OCI-LY3 (cell line): Measurements from ENCODE around the gene SFXN2.

Experiments
- H2AFZ ChIP-seq: fragments of 200-600, 300-600 bp; shearing (Covaris generic); 2 replicates; pipeline ENCODE4 v1.6.0; 2014; ENCODE audit warnings: antibody characterized with exemption, low read depth, low read length
- H3K27ac ChIP-seq: fragments of 200-600, 300-600 bp; sonication (generic); 2 replicates; pipeline ENCODE4 v1.5.1; 2014; ENCODE audit warnings: mild to moderate bottlenecking, low read length, moderate library complexity, mixed read lengths
- H3K27me3 ChIP-seq: fragments of 200-600, 300-600 bp; sonication (generic); 2 replicates; pipeline ENCODE4 v1.6.1; 2014; ENCODE audit warnings: low read depth, low read length, mixed read lengths
- H3K36me3 ChIP-seq: fragments of 200-600, 300-600 bp; sonication (generic); replicated peaks from 2 replicates; pipeline ENCODE3; 2014; ENCODE audit warnings: low read depth, low read length, mixed read lengths
- H3K4me1 ChIP-seq: fragments of 300-600, 200-600 bp; sonication (generic); 2 replicates; pipeline ENCODE4 v1.6.1; 2014; ENCODE audit warnings: low read length, mixed read lengths
- H3K4me2 ChIP-seq: fragments of 200-600, 300-600 bp; sonication (generic); 2 replicates; pipeline ENCODE4 v1.6.1; 2014; ENCODE audit warnings: low read length, mixed read lengths
- H3K4me3 ChIP-seq: fragments of 300-600, 200-600 bp; sonication (generic); 2 replicates; pipeline ENCODE4 v1.5.1; 2014; ENCODE audit warnings: antibody characterized with exemption, mild to moderate bottlenecking, low read length, moderate library complexity
- H3K79me2 ChIP-seq: fragments of 300-600, 200-600 bp; shearing (Covaris generic); 2 replicates; pipeline ENCODE4 v1.6.1; 2014; ENCODE audit warnings: mild to moderate bottlenecking, low read length, mixed read lengths
- H3K9ac ChIP-seq: fragments of 300-600, 200-600 bp; shearing (Covaris generic); 2 replicates; pipeline ENCODE4 v1.6.0; 2014; ENCODE audit warnings: mild to moderate bottlenecking, low read length, moderate library complexity
- H3K9me3 ChIP-seq: fragments of 200-600, 300-600 bp; shearing (Covaris generic); 2 replicates; pipeline ENCODE4 v1.6.1; 2014; ENCODE audit warnings: low read length, mixed read lengths; ENCODE audit not compliant: insufficient read depth
- H4K20me1 ChIP-seq: fragments of 200-600, 300-600 bp; sonication (generic); 2 replicates; pipeline ENCODE4 v1.6.1; 2016; ENCODE audit warnings: low read length, mixed read lengths; ENCODE audit not compliant: insufficient read depth
- EZH2phosphoT487 ChIP-seq: fragments of 200-600 bp; shearing (Covaris generic); IDR thresholded peaks from 2 replicates; pipeline ENCODE4 v1.6.1; 2018; ENCODE audit warnings: antibody characterized with exemption, mixed run types, low read depth
- TF ChIP-seq, protein P1 (sequence below): fragments of 200-600, 300-600 bp; sonication (generic); IDR thresholded peaks from 2 replicates; pipeline ENCODE4 v1.5.1; 2014; ENCODE audit warnings: antibody characterized with exemption, low read length, low read depth

Gene SFXN2

DNA sequence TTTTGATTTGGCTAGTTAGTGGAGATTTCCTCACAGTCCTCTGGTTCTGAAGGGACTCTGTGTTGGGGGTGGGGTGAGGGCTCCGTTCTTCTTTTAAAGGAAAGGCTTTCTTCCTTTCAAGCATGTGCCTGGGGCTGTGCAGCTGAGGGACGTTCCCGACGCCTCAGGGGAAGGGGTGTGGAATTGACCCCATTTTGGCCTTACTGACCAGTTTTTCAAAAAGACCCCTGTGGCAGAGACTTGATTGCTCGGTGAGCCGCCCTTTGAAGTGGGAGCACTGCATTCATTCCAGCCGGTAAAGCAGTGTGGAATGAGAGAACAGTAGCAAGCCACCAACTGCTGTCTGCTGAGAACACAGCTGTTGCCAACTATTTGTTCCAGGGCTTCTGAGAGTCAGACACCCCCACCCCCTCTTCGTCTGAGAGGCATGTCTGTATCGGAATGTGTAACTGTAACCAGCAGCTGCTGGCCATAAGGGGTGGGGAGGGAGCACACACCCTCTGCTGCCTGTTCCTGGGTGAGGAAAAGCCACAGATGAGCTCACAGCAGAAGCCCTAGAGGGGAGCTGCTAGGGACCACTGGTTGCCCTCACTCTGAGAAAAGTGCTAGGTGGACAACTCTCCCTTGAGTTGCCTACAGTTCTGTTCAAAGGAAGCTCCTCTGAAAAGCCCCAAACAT lies 62.5 kb downstream of the SFXN2 start:
- H3K79me2 ChIP-seq, result no peaks in the 10 kb centered on the region
- H3K27ac ChIP-seq, result no peak overlapping the region
- H3K36me3 ChIP-seq, result no peaks in the 10 kb centered on the region
- H3K4me1 ChIP-seq, result peaks cover 23% of the 10 kb centered on the region
- H3K9ac ChIP-seq, result no peak overlapping the region
- peaks cover 8% of the 10 kb centered on the region; the same call in 1 of the 2 replicates for H4K20me1 ChIP-seq
- no peak overlapping the region for H3K4me3 ChIP-seq
- no peaks in the 10 kb centered on the region for H3K27me3 ChIP-seq
- H2AFZ ChIP-seq, result no peak overlapping the region
- no peaks in the 10 kb centered on the region for H3K9me3 ChIP-seq
- H3K4me2 ChIP-seq, result no peak overlapping the region
- no peak for TF ChIP-seq EZH2phosphoT487
- TF ChIP-seq, protein P1, sequence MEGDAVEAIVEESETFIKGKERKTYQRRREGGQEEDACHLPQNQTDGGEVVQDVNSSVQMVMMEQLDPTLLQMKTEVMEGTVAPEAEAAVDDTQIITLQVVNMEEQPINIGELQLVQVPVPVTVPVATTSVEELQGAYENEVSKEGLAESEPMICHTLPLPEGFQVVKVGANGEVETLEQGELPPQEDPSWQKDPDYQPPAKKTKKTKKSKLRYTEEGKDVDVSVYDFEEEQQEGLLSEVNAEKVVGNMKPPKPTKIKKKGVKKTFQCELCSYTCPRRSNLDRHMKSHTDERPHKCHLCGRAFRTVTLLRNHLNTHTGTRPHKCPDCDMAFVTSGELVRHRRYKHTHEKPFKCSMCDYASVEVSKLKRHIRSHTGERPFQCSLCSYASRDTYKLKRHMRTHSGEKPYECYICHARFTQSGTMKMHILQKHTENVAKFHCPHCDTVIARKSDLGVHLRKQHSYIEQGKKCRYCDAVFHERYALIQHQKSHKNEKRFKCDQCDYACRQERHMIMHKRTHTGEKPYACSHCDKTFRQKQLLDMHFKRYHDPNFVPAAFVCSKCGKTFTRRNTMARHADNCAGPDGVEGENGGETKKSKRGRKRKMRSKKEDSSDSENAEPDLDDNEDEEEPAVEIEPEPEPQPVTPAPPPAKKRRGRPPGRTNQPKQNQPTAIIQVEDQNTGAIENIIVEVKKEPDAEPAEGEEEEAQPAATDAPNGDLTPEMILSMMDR, result no peak

DNA sequence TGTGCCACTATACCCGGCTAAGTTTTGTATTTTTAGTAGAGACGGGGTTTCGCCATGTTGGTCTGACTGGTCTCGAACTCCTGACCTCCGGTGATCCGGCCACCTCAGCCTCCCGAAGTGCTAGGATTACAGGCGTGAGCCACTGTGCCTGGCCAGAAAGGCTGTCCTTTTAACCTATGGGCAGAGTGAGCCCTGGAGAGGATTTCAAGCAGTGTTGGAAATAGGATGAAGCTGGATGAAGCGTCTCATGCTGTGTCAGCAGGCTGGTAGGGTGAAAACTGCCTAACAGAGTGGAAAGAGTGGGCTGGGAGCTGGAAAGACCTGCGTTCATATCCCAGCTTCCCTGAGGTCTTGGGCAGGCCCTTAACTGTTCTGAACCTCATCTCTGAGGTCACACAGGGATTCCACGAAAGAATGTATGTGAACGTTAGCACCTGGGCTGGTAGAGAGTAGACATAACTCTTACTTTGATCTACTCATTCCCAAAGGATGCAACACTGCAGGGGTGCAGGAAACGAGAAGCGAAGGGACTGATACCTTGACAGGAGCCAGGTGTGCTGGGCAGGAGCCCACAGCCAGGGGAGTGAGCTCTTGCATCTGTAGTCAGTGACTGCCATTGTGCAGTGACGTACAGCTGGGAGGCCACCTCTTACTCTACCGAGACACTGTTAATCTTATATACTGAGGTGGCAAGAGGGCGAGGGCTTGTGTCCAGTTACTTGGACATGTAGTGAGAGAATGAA lies 63.4 kb downstream of the SFXN2 start:
- no peaks in the 10 kb centered on the region for H3K9me3 ChIP-seq
- H3K4me3 ChIP-seq, result no peak overlapping the region
- no peak overlapping the region for H3K27ac ChIP-seq
- peaks cover 8% of the 10 kb centered on the region; the same call in 1 of the 2 replicates for H4K20me1 ChIP-seq
- H3K9ac ChIP-seq, result no peak overlapping the region
- TF ChIP-seq, protein P1, result no peak
- no peak for TF ChIP-seq EZH2phosphoT487
- no peak overlapping the region for H3K4me2 ChIP-seq
- H2AFZ ChIP-seq, result no peak overlapping the region
- H3K4me1 ChIP-seq, result peaks cover 16% of the 10 kb centered on the region
- H3K36me3 ChIP-seq, result no peaks in the 10 kb centered on the region
- H3K79me2 ChIP-seq, result no peaks in the 10 kb centered on the region
- no peaks in the 10 kb centered on the region for H3K27me3 ChIP-seq

DNA sequence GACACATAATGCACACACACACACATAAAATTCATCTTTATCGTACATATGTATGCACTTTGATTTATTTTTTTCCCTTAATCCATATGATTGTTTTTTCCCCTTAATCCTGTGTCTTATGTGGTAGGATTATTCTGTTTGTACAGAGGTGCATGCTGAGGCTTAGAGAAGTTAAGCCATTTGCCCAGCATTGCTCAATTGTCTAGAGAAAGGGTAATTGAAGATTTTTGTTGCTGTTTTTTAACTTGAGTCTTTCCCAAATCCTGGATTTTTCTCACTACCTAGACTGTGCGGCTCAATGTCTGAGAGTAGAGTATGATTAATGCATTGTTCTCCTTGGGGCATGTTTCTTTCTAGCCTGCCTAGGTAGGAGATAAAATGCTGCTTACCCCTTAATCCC lies 64.3 kb downstream of the SFXN2 start:
- Histone ChIP-seq H2AFZ (no peak overlapping the region), H3K27me3 (no peaks in the 10 kb centered on the region), H3K9me3 (no peaks in the 10 kb centered on the region), H3K4me2 (no peak overlapping the region), H3K36me3 (no peaks in the 10 kb centered on the region), H3K4me3 (no peak overlapping the region), H4K20me1 (peaks cover 7% of the 10 kb centered on the region; the same call in 1 of the 2 replicates), H3K27ac (no peak overlapping the region), H3K9ac (no peak overlapping the region), H3K79me2 (no peaks in the 10 kb centered on the region), H3K4me1 (peaks cover 7% of the 10 kb centered on the region)
- TF ChIP-seq, protein P1, result no peak
- no peak for TF ChIP-seq EZH2phosphoT487

DNA sequence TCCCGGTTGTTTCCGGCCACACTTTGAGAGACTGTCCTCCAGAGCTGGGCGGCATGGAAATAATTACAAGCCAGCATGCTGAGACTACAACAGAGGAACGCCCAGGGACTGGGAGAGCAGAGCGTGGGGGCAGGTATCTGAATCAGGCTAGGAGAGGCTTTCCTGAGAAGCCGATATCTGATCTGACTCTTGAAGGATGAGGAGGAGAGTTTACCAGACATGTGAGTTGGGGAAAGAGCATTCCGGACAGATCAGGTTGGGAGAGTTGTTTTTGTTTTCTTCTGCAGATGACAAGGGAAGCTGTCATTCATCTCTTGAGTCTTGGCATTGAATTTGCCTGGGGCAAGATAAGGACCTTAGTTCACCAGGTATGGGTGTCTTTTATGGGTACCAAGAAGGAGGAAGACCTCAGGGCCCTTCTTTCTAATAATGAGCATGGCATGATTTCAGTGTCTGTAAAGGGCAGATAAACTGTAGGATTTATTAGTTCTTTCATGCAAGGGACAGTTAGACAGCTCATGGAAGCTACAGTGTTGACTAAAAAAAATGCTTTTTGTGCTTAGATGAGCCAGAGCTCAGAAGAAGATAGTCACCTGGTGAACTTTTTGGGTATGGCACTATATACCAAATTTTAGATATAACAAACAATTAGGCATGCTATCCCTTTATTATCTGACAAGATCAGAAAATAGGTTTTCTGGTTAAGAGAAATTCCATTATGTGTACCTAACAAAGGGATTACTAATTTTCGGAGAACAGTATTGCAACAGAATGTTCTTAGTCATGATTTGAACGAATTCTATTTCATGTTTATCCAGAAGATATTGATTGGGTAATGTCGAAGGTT lies 65.5 kb downstream of the SFXN2 start:
- no peaks in the 10 kb centered on the region for H3K4me1 ChIP-seq

More for the DNA sequence above, 65.5 kb downstream of the SFXN2 start:
- H3K27me3 ChIP-seq, result no peaks in the 10 kb centered on the region
- no peak for TF ChIP-seq EZH2phosphoT487
- TF ChIP-seq, protein P1, result no peak
- no peaks in the 10 kb centered on the region for H3K79me2 ChIP-seq
- no peak overlapping the region for H3K9ac ChIP-seq
- no peak overlapping the region for H3K4me3 ChIP-seq
- no peak overlapping the region for H3K4me2 ChIP-seq
- no peak overlapping the region for H2AFZ ChIP-seq
- H4K20me1 ChIP-seq, result no peaks in the 10 kb centered on the region
- no peak overlapping the region for H3K27ac ChIP-seq
- no peaks in the 10 kb centered on the region for H3K9me3 ChIP-seq
- H3K36me3 ChIP-seq, result no peaks in the 10 kb centered on the region
